CD14-positive monocyte (primary cell): ENCODE measurements around the gene RSAD2. TPM values are rescaled to one million over a fixed set of nuclear protein-coding genes. Genes with fewer than 3 reads are reported as not detected.

Source experiments
- DNase-seq, 3 donors: peaks; one replicate each; pipeline ENCODE4 v3.0.0-alpha.2; 2011 to 2022
- H2AFZ ChIP-seq: 2 replicates; pipeline ENCODE4 v1.6.0; 2012; ENCODE audit warnings: mild to moderate bottlenecking, low read depth, low read length, inconsistent platforms; ENCODE audit not compliant: insufficient read depth, poor library complexity, severe bottlenecking
- H3K27ac ChIP-seq, 2 donors: 1 replicate in 1 of 2; 2 replicates in 1 of 2; pipeline ENCODE4 v1.5.1; 2012 to 2013; ENCODE audit warnings: low read length in 2 of 2, control low read depth in 1 of 2, inconsistent platforms in 1 of 2, low read depth in 1 of 2, mild to moderate bottlenecking in 1 of 2
- H3K27me3 ChIP-seq, 2 donors: one replicate each; pipeline versions ENCODE4 v1.6.0 to v1.6.1; 2011 to 2013; ENCODE audit warnings: low read length in 2 of 2; ENCODE audit not compliant: control insufficient read depth in 2 of 2, insufficient read depth in 2 of 2
- H3K36me3 ChIP-seq, 2 donors: replicated peaks in 1 of 2; 1 replicate in 1 of 2; 2 replicates in 1 of 2; pipeline versions ENCODE4 v1.5.1 to v1.6.1; 2012 to 2013; ENCODE audit warnings: low read length in 2 of 2, control low read depth in 1 of 2, inconsistent platforms in 1 of 2, mild to moderate bottlenecking in 1 of 2; ENCODE audit not compliant: insufficient read depth in 2 of 2, control insufficient read depth in 1 of 2
- H3K4me1 ChIP-seq, 2 donors: 1 replicate in 1 of 2; 2 replicates in 1 of 2; pipeline versions ENCODE4 v1.5.1 to v1.6.1; 2012 to 2013; ENCODE audit warnings: low read length in 2 of 2, control low read depth in 1 of 2, inconsistent platforms in 1 of 2, mild to moderate bottlenecking in 1 of 2, moderate library complexity in 1 of 2; ENCODE audit not compliant: insufficient read depth in 2 of 2, control insufficient read depth in 1 of 2
- H3K4me2 ChIP-seq: replicated peaks from 2 replicates; pipeline ENCODE3; 2012; ENCODE audit warnings: low read length, moderate library complexity, mild to moderate bottlenecking; ENCODE audit not compliant: poor library complexity, severe bottlenecking; ENCODE audit errors: extremely low read depth
- H3K4me3 ChIP-seq, 3 experiments: fragments of 200-600 bp in 1 of 3; sonication (generic) in 1 of 3; replicated peaks in 1 of 3; 1 replicate in 2 of 3; 2 replicates in 1 of 3; pipeline ENCODE4 v1.5.1; 2011 to 2013; ENCODE audit warnings: low read length in 3 of 3, mild to moderate bottlenecking in 3 of 3, control low read depth in 2 of 3, low read depth in 2 of 3, inconsistent platforms in 1 of 3, moderate library complexity in 1 of 3
- H3K79me2 ChIP-seq: 2 replicates; pipeline ENCODE4 v1.6.0; 2012; ENCODE audit warnings: mild to moderate bottlenecking, control low read depth, inconsistent platforms, low read length, moderate library complexity; ENCODE audit not compliant: insufficient read depth
- H3K9ac ChIP-seq: 2 replicates; pipeline ENCODE4 v1.6.0; 2017; ENCODE audit warnings: low read length, mild to moderate bottlenecking; ENCODE audit not compliant: insufficient read depth, poor library complexity, severe bottlenecking
- H3K9me3 ChIP-seq, 2 donors: replicated peaks in 1 of 2; 1 replicate in 1 of 2; 2 replicates in 1 of 2; pipeline versions ENCODE4 v1.5.1 to v1.6.1; 2012 to 2013; ENCODE audit warnings: low read length in 2 of 2, control low read depth in 1 of 2; ENCODE audit not compliant: control insufficient read depth in 1 of 2, insufficient read depth in 1 of 2
- H4K20me1 ChIP-seq: 2 replicates; pipeline ENCODE4 v1.6.0; 2012; ENCODE audit warnings: mild to moderate bottlenecking, low read length, control low read depth, moderate library complexity; ENCODE audit not compliant: insufficient read depth
- H3K27ac Mint-ChIP-seq, 7 donors: one replicate each; pipeline ENCODE4 v1.8.0; 2020; ENCODE audit warnings: mild to moderate bottlenecking in 7 of 7, mixed read lengths in 7 of 7, moderate library complexity in 6 of 7, inconsistent platforms in 2 of 7
- H3K27me3 Mint-ChIP-seq, 3 donors: one replicate each; pipeline ENCODE4 v1.8.0; 2021 to 2022; ENCODE audit warnings: low read depth in 3 of 3, mild to moderate bottlenecking in 3 of 3, mixed read lengths in 3 of 3, moderate library complexity in 3 of 3, inconsistent platforms in 1 of 3
- H3K36me3 Mint-ChIP-seq, 2 donors: one replicate each; pipeline ENCODE4 v1.8.0; 2020; ENCODE audit warnings: mixed read lengths in 2 of 2, inconsistent platforms in 1 of 2, mild to moderate bottlenecking in 1 of 2
- H3K4me1 Mint-ChIP-seq: one replicate; pipeline ENCODE4 v1.8.0; 2020; ENCODE audit warnings: mild to moderate bottlenecking, mixed read lengths
- H3K4me3 Mint-ChIP-seq, 2 donors: one replicate each; pipeline ENCODE4 v1.8.0; 2020; ENCODE audit warnings: mild to moderate bottlenecking in 2 of 2, mixed read lengths in 2 of 2, moderate library complexity in 1 of 2
- H3K9me3 Mint-ChIP-seq, 7 donors: one replicate each; pipeline ENCODE4 v1.8.0; 2020 to 2022; ENCODE audit warnings: mixed read lengths in 7 of 7, mild to moderate bottlenecking in 6 of 7, moderate library complexity in 6 of 7, inconsistent platforms in 2 of 7
- CTCF ChIP-seq: fragments of 200-600 bp; IDR thresholded peaks from one replicate; pipeline ENCODE4 v1.8.0; 2022; ENCODE audit warnings: antibody characterized with exemption, mild to moderate bottlenecking
- WGBS: methylation state at CpG from one replicate; pipeline ENCODE4 v1.1.5; 2013; ENCODE audit warnings: missing lambda C conversion rate; ENCODE audit not compliant: insufficient coverage; 5-methylcytosine and 5-hydroxymethylcytosine counted together
- intact Hi-C, 2 donors: fragments of 100-400 bp; cut with micrococcal nuclease; formaldehyde crosslinking; loops; one replicate each; pipeline versions ENCODE4 v1.15.0 to v1.15.1; 2023
- polyA plus RNA-seq, 3 donors: library from polyadenylated mRNA; depleted of rRNA in 1 of 3; unstranded in 2 of 3; stranded (reverse) in 1 of 3; fragments of 300-500 nt in 2 of 3; fragments of >200 nt in 1 of 3; fragmentation: Illumina TruSeq in 2 of 3; gene quantifications; 1 replicate in 2 of 3; 2 replicates in 1 of 3; pipeline ENCODE4 v1.2.3, GENCODE V29; 2012 to 2021

The RSAD2 gene
- polyA plus RNA-seq, 3 donors = 6.0 to 12.6 (median 10.3) TPM

GRCh38 chr2:6874032-6874431 is 3.5 kb upstream of the RSAD2 start:
- Histone ChIP-seq H3K27ac (no peak overlapping the region), H3K4me1 (peaks cover 32 to 47% of the 10 kb centered on the region in 2 donors), H4K20me1 (no peaks in the 10 kb centered on the region), H2AFZ (no peak overlapping the region), H3K36me3 (no peaks in the 10 kb centered on the region), H3K4me2 (no peak overlapping the region), H3K79me2 (no peaks in the 10 kb centered on the region), H3K4me3 (no peak overlapping the region), H3K27me3 (no peaks in the 10 kb centered on the region), H3K9me3 (no peaks in the 10 kb centered on the region), H3K9ac (no peak overlapping the region)
- Mint-ChIP-seq H3K27ac (peak overlapping the region in 2 of 7 donors; percentile 6 to 30), H3K9me3 (peaks cover 0 to 7% (median 3%) of the 10 kb centered on the region in 7 donors), H3K4me3 (no peak overlapping the region), H3K27me3 (no peaks in the 10 kb centered on the region), H3K4me1 (peaks cover 44% of the 10 kb centered on the region), H3K36me3 (peaks cover 8 to 11% of the 10 kb centered on the region in 2 donors)
- 94% methylated on average over 3 of the region's 3 CpGs for WGBS
- no peak for DNase-seq
- intact Hi-C loops = no loop called here
- no peak for TF ChIP-seq CTCF

GRCh38 chr2:6876309-6876708 is 1.3 kb upstream of the RSAD2 start:
- peaks cover 32 to 52% of the 10 kb centered on the region in 2 donors for H3K4me1 ChIP-seq
- no peaks in the 10 kb centered on the region for H4K20me1 ChIP-seq
- DNase-seq = peak in 2 of 3 donors; percentile 34 to 39
- no peak overlapping the region for H3K4me3 ChIP-seq
- H3K27me3 ChIP-seq = no peaks in the 10 kb centered on the region
- no peak overlapping the region for H3K9ac ChIP-seq
- H3K27ac Mint-ChIP-seq = peak overlapping the region in 2 of 7 donors; percentile 35
- intact Hi-C loops = no loop called here
- H3K36me3 ChIP-seq = no peaks in the 10 kb centered on the region
- H3K79me2 ChIP-seq = no peaks in the 10 kb centered on the region
- TF ChIP-seq CTCF = no peak
- peak overlapping the region in 1 of 2 donors; percentile 71 for H3K27ac ChIP-seq
- H3K4me3 Mint-ChIP-seq = no peak overlapping the region
- no peak overlapping the region for H3K4me2 ChIP-seq
- peaks cover 52% of the 10 kb centered on the region for H3K4me1 Mint-ChIP-seq
- H3K9me3 ChIP-seq = no peaks in the 10 kb centered on the region
- H3K36me3 Mint-ChIP-seq = peaks cover 3 to 5% of the 10 kb centered on the region in 2 donors
- H2AFZ ChIP-seq = no peak overlapping the region
- 0% methylated on average over 1 of the region's 1 CpG for whole genome bisulfite sequencing
- peaks cover 0 to 7% (median 3%) of the 10 kb centered on the region in 7 donors for H3K9me3 Mint-ChIP-seq
- no peaks in the 10 kb centered on the region for H3K27me3 Mint-ChIP-seq
